Hematopoietic multipotent progenitor cell treated with erythropoietin and hydrocortisone succinate and interleukin-3 and kit ligand, for 15 days (in vitro differentiated cells): Measurements from ENCODE around the gene EFHD2.
"Not testable (repeated sequence)": the region's sequence is repeated elsewhere in the genome, so short reads cannot be mapped to it uniquely, and the experiment has no call there.

ENCODE experiments used
- DNase-seq: peaks from one replicate; pipeline ENCODE4 v3.0.0-alpha.2; 2015; ENCODE audit warnings: low spot score

The EFHD2 gene

DNA sequence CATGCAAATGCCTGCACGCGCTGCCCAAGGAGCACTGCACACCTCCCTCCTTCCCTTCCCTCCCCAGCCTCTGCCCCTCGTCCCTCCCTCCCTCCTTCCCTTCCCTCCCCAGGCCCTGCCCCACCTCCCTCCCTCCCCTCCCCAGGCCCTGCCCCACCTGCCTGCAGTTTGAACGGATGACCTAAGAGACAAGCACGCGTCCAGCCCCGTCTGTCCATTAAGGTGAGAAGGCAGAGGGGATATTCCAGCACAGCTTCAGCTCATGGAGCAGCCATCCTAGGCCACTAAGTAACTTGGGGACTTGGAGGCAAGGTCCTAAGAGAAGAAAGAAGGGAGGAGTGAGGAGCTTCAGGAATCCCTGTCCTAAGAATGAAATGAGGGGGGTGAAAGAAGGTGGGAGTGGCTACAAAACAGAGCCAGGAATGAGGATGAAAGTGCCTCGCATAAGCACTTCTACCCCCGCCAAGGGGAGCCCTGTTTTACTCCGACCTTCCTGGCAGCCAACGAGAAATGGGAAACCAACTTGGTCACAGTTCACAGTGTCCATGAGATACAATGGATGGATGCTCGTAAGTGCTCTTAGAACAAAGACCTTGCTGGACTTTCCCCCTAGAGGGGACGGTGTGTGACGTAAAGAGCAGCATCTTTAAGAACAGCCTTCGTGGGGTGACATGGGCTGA lies 21.3 kb upstream of the EFHD2 start:
- DNase-seq, result no peak

DNA sequence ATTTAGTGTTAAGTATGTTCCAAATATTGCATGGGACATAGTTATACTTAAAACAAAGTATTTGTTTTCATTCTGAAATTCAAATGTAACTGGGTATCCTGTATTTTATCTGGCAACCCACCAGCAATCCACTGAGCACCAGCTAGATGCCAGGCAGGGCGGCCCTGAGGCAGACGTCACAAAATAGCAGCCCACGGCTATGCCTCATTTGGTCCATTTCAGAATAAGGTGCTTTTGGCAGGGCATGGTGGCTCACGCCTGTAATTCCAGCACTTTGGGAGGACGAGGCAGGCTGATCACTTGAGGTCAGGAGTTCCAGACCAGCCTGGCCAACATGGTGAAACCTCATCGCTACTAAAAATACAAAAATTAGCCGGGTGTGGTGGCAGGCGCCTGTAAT lies 19.9 kb upstream of the EFHD2 start:
- not testable (repeated sequence) for DNase-seq

DNA sequence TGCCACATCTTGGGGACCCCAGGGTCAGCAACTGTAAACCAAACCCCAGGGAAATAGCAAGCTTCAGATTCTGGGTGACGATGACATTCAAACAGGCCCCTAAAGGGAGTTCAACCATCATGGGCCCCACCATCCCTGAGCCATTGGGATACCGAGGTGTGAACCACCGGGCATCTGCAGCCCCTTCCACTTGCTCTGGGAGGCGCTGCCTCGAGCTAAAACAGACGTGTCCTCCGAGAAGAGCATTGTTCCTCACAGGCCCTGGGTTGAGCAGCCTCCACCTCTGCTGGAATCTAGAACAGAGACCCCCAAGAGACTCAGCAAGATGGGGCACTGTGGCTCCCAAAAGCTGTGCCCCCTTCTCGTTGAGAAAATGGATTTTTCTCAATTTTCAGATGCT lies 19.0 kb upstream of the EFHD2 start:
- DNase-seq, result no peak

DNA sequence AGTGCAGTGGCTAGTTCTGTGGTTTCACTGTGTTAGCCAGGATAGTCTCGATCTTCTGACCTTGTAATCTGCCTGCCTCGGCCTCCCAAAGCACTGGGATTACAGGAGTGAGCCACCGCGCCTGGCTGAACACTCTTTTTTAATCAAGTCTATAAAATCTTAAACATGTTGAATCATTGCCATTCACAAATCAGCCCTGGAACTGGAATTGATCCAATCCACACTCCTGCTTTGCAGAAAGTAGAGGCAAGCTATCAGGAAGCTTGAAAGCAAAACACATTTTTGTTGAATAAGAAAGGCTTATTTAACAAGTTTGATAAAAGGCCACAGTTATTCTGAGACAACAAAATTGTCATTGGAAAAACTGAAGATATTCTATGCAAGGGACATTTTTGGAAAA lies 18.3 kb upstream of the EFHD2 start:
- no peak for DNase-seq

GRCh38 chr1:15393475-15394257 lies 16.0 kb upstream of the EFHD2 start:
- no peak for DNase-seq

- no peak for DNase-seq
Measured at GRCh38 chr1:15394258-15394690, 15.4 kb upstream of the EFHD2 start.

GRCh38 chr1:15397236-15397635 lies 12.5 kb upstream of the EFHD2 start:
- DNase-seq, result no peak

DNA sequence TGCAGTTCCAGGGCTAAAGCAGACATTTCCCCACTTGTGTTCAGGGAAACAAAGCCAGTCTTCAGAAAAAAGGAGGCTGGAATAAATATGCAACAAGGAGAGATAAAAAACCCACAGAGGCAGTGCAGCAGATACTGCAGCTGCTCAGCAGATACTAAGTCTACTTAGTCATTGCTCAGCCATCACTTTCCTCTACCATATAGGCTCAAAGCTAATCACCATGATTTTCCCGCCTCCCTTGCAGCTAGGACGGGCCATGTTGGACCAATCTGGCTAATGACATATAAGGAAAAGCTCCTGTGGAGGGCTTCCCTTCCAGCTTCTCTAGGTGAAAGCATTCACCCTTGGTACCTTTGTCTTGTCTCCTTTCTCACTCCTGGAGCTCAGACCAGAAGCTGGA lies 10.0 kb upstream of the EFHD2 start:
- DNase-seq, result no peak

- DNase-seq, result no peak
Measured at GRCh38 chr1:15400627-15401026, 9.1 kb upstream of the EFHD2 start.

DNA sequence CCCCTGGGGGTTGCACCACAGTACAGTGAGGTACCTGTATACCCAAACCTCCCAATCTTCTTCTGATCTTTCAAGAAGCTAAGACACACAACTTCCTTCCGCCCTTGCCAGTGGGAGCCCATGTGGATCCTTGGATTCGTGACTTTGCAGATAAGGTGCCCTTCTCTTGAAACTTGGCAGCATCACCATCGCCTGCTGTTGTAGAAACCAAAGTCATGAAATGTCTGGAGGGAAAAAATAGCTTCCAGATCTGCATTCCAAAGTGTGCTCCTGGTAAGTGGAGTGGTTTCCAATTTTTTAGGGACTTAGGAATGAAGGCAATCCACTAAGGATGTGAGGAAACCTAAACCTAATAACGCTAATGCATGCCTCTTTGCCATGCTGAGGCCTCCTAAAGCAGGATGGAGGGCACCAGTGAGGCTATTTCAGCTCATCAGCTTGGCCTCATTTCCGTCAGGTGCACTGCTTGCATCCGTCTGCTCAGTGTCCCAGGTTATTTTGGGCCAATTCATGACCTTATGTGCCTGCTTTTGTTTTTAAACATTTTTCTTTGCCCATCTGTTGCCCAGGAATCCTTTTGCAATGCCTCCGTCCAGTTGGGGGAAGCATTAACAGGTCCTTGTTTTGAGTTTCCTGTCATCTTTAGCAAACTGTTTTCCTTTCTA lies 8.2 kb upstream of the EFHD2 start:
- DNase-seq, result no peak

DNA sequence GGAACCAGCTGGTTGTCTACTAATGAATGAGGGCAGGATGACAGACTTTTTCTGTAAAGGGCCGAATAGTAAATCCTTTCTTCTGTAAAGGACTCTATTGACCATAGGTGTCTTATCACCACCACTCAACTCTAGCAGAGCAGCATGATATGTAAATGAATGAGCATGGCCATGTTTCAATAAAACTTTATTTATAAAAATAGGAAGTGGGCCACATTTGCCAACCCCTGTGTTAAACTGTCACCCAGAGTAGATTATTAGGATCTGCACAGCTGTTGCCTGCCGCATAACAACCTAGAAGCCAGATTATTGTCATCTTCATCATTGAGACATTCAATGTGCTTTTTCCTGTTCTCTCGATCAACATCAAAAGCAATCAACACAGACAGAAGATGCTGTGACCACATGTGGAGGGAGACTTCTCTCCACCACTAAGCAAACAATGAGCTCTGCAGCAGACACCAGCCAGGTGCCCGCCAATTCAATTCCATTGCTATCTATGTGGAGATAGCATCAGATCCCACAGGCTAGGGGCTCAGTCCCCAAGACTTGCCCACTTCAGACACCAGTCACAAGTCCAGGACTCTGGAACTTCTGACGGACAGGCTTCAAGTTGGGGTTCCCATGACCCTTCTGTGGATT lies 6.8 kb upstream of the EFHD2 start:
- no peak for DNase-seq

- DNase-seq, result no peak
Measured at GRCh38 chr1:15403962-15404580, 5.6 kb upstream of the EFHD2 start.

GRCh38 chr1:15405106-15405850 lies 4.4 kb upstream of the EFHD2 start:
- no peak for DNase-seq

GRCh38 chr1:15406614-15407559 lies 2.8 kb upstream of the EFHD2 start:
- no peak for DNase-seq

- DNase-seq, result no peak
Measured at GRCh38 chr1:15407580-15407979, 2.1 kb upstream of the EFHD2 start.

DNA sequence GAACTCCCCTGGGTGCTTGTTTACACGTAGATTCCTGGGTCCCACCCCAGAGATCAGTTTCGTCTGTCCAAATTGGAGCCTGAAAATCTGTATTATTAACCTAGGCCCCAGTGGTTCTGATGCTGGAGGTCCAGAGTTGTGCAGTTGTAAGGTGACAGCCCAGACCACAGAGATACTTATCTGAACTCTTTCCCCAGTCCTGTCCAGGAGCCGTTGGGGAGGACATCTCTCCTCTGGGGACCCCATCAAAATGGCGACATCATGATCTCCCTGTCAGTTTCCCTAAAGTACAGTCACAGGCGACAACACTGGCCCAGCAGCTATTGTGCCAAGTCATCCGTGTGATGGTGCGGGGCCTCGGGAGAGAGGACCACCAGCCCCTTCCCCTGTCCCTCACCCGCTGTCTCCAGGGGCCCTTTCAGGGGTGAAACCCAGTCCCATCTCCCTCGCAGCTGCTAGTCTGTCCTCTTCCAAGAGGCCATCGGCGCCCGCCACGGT lies 749 bp upstream of the EFHD2 start:
- DNase-seq, result no peak

DNA sequence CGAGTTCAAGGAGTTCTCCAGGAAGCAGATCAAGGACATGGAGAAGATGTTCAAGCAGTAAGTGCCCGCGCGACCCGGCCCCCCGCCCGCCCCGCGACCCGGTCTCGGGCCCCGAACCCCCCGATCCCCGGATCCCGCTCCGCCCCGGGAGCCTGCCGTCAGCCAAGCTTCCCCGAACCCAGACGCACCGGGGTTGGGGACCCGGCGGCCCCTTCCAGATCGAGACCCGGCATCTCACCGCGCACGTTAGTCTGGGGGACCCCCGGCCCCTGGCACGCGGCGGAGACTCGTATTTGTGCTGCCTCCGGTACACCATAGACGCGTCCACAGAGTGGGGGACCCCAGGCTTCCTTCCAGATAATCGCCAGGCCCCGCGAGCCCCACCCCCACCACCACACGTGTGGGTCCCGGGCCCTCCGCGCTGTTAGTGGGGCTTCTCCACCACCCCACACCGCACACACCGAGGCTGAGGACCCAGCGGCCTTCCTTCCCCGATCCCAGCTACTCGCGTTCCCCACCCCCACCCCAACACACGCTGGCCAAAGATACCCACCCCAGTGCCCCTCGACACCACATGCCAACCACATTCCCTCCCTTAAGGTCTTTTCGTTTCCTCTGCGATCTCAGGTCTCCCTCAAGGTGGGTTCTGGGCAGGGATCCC lies 665 bp downstream of the EFHD2 start:
- DNase-seq, result no peak

DNA sequence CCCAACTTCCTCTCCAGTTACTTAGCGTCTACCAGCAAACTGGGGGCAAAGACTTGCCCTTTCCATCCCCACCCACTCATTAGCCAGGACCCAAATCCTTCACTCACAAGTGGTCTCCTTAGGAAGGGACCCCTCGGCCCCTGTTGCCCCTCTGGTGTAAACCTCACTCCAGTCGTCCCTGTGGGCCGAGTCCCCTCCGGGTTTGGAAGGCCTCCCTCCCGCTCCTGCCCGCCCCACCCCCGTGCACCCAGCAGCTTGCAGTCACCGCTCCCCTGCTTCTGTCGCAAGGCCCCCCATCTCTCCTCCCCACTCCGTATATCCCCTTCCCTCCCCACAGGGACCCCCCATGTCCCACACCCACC lies 1.2 kb downstream of the EFHD2 start:
- no peak for DNase-seq

- DNase-seq, result no peak
Measured at GRCh38 chr1:15411593-15412137, 2.0 kb downstream of the EFHD2 start.
